ENCODE results near the gene PLEKHD1.

GRCh38 chr14:69487226-69487625 is 2.7 kb downstream of the PLEKHD1 start:
- TF ChIP-seq CTCF (IDR thresholded peaks at IDR 0.05 in 4 of 5, conservative IDR thresholded peaks at IDR 0.05 in 1 of 5) (no peak), POLR2A (IDR thresholded peaks at IDR 0.05) (no peak)

Data from gastrocnemius medialis (tissue), 4 donors.